Stimulated activated CD8-positive, alpha-beta memory T cell treated with anti-CD3 and anti-CD28 coated beads, Interleukin-15, amount 100 ng/mL, for 4 hours (primary cell): ENCODE measurements around the gene ERCC8.
A peak's percentile ranks its signal among the peaks of the same experiment; 100 is the strongest.
"Not testable (repeated sequence)": the region's sequence is repeated elsewhere in the genome, so short reads cannot be mapped to it uniquely, and the experiment has no call there.

Experiments
- DNase-seq, 2 donors: peaks; one replicate each; pipeline ENCODE4 v3.0.0-alpha.2; 2020; ENCODE audit warnings: low read depth in 2 of 2

ERCC8 gene, protein sequence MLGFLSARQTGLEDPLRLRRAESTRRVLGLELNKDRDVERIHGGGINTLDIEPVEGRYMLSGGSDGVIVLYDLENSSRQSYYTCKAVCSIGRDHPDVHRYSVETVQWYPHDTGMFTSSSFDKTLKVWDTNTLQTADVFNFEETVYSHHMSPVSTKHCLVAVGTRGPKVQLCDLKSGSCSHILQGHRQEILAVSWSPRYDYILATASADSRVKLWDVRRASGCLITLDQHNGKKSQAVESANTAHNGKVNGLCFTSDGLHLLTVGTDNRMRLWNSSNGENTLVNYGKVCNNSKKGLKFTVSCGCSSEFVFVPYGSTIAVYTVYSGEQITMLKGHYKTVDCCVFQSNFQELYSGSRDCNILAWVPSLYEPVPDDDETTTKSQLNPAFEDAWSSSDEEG

DNA sequence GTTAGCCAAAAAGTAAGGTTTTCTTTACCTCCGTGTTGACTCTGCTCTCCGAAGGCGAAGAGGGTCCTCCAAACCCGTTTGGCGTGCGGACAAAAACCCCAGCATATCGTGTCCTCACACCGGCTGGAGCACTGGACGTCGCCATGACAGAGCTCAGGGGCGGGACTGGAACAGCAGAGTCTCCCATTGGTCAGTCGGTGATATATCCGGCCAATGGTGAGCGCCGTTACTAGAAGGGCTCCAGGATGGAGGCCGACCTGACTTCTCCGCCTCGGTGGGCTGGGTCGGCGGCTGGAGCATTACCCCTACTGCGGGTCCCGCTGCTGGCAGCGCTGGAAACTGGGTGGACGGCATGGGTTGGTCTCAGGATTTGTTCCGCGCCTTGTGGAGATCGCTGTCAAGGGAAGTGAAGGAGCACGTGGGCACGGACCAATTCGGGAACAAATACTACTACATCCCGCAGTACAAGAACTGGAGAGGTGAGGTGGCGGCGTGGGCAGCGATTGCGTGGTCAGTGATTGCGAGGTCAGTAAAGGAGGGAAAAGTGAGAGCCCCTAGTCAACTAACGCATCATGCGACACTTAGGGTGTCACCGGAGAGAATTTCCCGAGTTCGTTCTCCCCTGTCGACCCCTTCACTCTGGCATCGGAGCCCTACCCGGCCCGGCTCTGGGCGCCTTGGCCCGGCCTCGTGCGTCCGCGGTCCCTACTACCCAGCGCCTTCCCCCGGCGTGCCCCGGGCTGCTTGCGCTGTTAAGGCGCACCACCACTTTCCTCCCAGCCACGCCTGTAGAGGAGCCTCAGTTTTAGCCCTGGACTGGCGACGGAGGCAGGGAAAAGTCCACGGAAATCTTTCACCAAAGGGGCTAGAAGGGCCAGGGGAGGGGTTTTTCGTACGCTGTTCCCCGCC, at the start of gene ERCC8, which contains the start of gene NDUFAF2:
ERCC8 (minus strand) TSS at position 167 of the 909 bp plus-strand sequence; CDS start at position 105, 62 bp downstream.
NDUFAF2 (plus strand) TSS at position 302 of the 909 bp plus-strand sequence; CDS start at position 353, 51 bp downstream.
- peak; percentile 73 to 75 for DNase-seq

- DNase-seq: no peak
Observed at GRCh38 chr5:60993875-60994571, 49.2 kb upstream of the ERCC8 start.

GRCh38 chr5:60993425-60993824, 48.6 kb upstream of the ERCC8 start:
- DNase-seq: no peak

DNA sequence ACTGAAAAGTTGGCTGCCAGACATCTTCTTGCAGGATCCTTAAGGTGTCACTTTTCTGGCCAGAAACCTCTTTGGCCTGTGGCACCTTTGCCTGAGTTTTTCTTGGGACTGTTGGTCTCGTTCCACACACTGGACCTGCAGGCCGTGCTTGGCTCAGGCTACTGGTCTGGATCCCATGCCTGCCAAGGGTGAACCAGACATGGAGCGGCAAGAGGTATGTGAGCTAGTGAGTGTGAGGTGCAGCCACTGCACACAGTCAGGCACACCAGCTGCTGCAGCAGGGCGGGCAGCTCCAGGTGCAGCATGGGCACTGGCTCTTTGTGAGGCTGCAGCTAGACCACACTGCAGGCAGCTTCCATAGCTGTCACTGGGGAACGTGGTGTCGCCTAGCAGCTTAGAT, 48.0 kb upstream of the ERCC8 start:
- DNase-seq: no peak

- DNase-seq: no peak
Observed at GRCh38 chr5:60989790-60990189, 44.9 kb upstream of the ERCC8 start.

DNA sequence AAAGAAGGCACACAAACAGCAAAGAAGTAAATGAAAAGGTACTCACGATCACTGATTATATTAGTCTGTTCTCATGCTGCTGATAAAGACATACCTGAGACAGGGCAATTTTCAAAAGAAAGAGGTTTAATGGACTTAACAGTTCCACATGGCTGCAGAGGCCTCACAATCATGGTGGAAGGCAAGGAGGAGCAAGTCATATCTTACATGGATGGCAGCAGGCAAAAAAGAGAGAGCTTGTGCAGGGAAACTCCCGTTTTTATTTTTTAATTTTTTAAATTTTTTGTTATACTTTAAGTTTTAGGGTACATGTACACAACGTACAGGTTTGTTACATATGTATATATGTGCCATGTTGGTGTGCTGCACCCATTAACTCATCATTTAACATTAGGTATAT, 37.3 kb upstream of the ERCC8 start:
- not testable (repeated sequence) for DNase-seq

DNA sequence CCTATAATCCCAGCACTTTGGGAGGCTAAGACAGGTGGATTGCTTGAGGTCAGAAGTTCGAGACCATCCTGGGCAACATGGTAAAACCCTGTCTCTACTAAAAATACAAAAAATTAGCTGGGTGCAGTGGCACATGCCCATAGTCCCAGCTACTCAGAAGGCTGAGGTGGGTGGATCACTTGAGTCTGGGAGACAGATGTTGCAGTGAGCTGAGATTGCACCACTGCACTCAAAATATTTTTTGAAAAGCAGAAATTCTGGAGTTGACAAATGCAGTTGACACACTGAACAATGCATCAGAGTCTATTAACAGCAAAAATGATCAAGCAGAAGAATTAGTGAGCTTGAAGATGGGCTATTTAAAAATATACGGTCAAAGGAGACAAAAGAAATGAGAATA, 35.6 kb upstream of the ERCC8 start:
- no peak for DNase-seq

GRCh38 chr5:60978968-60979367, 34.1 kb upstream of the ERCC8 start:
- no peak for DNase-seq

DNA sequence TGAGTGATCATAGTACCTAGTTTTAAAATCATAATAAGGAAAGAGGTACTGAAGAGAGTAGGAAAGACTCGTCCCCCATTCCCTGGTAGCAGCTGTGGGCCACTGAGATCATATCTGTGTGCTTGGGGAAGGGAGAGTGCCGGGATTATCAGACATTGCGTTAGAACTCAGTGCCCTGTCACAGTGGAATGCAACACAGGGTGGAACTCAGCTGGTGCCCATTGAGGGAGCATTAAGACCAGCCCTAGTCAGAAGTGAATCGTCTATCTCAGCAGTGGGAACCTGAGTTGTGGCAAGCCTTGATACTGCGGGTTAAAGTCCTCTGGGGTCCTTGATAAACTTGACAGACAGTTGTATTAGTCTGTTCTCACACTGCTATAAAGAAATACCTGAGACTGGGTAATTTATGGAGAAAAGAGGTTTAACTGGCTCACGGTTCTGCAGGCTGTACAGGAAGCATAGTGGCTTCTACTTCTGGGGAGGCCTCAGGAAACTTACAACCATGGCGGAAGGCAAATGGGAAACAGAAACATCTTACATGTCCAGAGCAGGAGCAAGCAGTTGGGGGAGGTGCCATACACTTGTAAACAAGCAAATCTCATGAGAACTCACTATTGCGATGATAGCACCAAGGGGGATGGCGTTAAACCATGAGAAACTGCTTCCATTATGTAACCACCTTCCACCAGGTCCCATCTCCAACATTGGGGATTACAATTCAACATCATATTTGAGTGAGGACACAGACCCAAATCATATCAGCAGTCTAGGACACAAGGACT, 33.3 kb upstream of the ERCC8 start:
- no peak for DNase-seq

DNA sequence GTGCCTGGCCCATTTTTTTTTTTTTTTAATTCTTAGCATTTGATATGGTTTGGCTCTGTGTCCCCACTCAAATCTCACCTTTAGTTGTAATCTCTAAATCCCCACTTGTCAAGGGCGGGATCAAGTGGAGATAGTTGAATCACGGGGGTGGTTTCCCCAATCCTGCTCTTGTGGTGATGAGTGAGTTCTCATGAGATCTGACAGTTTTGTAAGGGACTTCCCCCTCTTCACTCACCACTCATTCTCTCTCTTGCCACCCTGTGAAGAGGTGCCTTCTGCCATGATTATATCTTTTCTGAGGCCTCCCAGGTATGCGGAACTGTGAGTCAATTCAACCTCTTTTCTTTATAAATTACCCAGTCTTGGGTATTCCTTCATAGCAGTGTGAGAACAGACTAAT, 27.4 kb upstream of the ERCC8 start:
- DNase-seq: peak in 1 of 2 donors; percentile 27

DNA sequence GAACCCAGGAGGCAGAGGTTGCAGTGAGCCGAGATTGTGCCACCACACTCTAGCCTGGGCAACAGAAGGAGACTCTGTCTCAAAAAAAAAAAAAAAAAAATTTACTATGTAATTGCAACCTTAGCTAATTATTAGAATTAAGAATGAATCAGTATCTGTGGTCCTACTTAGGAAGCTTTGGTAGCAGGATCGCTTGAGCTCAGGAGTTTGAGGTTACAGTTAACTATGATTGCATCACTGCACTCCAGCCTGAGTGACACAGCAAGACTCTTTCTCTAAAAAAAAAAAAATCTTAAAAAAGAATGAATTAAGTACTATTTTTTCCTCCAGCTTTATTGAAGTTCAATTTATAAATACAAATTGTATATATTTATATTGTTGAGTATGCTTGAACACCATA, 16.8 kb upstream of the ERCC8 start:
- no peak for DNase-seq

GRCh38 chr5:60960591-60960990, 15.7 kb upstream of the ERCC8 start:
- no peak for DNase-seq

DNA sequence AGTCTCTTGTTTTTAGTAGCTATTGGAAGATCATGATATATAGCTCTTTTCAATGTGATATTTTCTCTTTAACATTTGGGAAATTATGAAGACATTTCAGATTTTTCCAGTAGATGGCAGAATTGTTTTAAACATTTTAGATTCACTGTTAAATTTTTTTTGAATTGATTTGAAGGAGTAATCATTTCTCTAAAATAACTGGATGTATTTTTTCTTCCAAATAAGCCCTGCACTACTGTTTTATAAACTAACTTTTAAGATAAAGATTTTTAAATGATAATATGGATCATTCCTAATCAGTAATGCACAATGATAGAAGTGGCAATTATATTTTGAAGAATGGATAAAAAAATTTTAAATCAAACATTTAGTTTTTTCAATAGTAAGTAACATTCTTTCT, 14.3 kb upstream of the ERCC8 start:
- no peak for DNase-seq

DNA sequence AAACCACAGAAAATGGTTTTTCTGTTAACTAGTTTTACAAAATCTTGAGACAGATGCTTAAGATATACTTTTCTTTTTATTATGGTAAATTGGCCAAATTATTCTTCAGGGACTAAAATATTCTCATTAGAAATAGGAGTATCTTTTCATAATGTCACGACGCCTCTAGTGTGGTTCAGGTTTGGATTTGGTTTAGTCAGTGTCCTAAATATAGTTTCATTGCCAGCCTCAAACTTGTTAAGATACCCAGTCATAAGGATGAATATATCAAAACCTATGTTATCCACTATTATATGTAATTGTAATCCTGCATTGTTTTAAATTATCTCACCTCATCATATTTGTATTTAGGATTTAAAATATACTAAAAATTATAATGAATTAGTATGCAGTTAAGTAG, 13.8 kb upstream of the ERCC8 start:
- no peak for DNase-seq

GRCh38 chr5:60958088-60958487, 13.2 kb upstream of the ERCC8 start:
- no peak for DNase-seq

- no peak for DNase-seq
Observed at GRCh38 chr5:60955239-60955638, 10.4 kb upstream of the ERCC8 start.

DNA sequence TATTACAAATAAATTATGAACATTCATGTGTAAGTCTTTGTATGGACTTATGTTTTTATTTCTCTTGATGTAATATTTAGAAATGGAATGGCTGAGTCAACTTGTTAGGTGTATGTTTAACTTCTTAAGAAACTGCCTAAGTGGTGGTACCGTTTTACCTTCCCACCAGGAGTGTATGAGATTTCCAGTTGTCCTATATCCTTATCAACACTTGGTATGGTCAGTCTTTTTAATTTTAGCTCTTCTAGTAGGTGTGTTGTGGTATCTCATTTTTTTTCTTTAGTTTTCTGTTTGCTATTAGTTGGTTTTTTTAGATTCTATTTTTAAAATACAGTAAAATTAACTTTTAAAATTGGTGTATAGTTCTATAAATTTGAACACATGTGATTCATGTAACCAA, 3.9 kb upstream of the ERCC8 start:
- DNase-seq: no peak

- no peak for DNase-seq
Observed at GRCh38 chr5:60945813-60946187, 930 bp upstream of the ERCC8 start.

- DNase-seq: no peak
Observed at GRCh38 chr5:60943624-60944023, 1.2 kb downstream of the ERCC8 start.

DNA sequence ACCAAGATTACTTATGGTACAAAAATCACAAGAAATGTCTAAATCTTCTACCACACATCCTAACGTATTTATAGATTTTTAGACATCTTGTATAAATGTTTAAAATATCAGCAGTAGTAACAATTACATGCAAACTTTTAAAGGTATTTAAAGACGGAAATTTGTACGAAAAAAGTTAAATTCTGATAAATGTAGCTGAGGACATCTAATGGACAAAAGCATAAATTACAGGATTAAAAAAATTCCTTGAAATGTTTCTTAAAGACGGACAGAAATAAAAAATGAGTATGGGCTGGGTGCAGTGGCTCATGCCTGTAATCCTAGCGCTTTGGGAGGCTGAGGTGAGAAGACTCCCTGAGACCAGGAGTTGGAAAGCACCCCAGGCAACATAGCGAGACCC, 15.8 kb downstream of the ERCC8 start:
- no peak for DNase-seq

GRCh38 chr5:60927450-60927849, 17.4 kb downstream of the ERCC8 start:
- no peak for DNase-seq
